ENCODE data around the gene NAALADL2. TPM values are rescaled to one million over a fixed set of nuclear protein-coding genes. Genes with fewer than 3 reads are reported as not detected.

Gene NAALADL2
- total and polyA plus RNA-seq, 2 donors (not counting 3 experiments of a cell fraction or from before 2014, with no cell fraction given): 1.1 to 4.0 TPM

GRCh38 chr3:175648899-175649298 lies 789.8 kb downstream of the NAALADL2 start:
- BruUV-seq (replicated peaks): no TSS peak
- Histone ChIP-seq H3K9me3 (replicated peaks; ENCODE audit: control insufficient read depth, insufficient read depth, low read length) (no peaks in the 10 kb centered on the region), H3K9me1 (replicated peaks; ENCODE audit: control insufficient read depth, extremely low read depth, insufficient read depth, low read length) (no peaks in the 10 kb centered on the region), H3K4me3 (replicated peaks in 1 of 3; ENCODE audit: insufficient read depth in 1 of 3, low read depth in 1 of 3, low read length in 3 of 3) (no peak overlapping the region), H2AFZ (ENCODE audit: low read depth, low read length) (no peak overlapping the region), H3K27me3 (ENCODE audit: control insufficient read depth in 2 of 2, insufficient read depth in 2 of 2, low read length in 2 of 2) (no peaks in the 10 kb centered on the region), H3K4me2 (ENCODE audit: insufficient read depth, low read length) (no peak overlapping the region), H3K9ac (replicated peaks; ENCODE audit: extremely low read depth, insufficient read depth, low read length) (no peak overlapping the region), H3K4me1 (ENCODE audit: control insufficient read depth, extremely low read depth, insufficient read depth, low read length) (no peaks in the 10 kb centered on the region), H3K36me3 (ENCODE audit: control insufficient read depth in 2 of 2, extremely low read depth in 1 of 2, insufficient read depth in 2 of 2, low read length in 2 of 2) (no peaks in the 10 kb centered on the region), H3K27ac (ENCODE audit: insufficient read depth, low read depth, low read length) (no peak overlapping the region), H3K79me2 (ENCODE audit: control insufficient read depth, insufficient read depth, low read length) (no peaks in the 10 kb centered on the region), H4K20me1 (replicated peaks; ENCODE audit: control insufficient read depth, extremely low read depth, insufficient read depth, low read length) (no peaks in the 10 kb centered on the region)
- DNase-seq (ENCODE audit: low read depth, low spot score) (no peak), FAIRE-seq (no peak)
- TF ChIP-seq GATA2 (IDR thresholded peaks at IDR 0.05; ENCODE audit: insufficient read depth, insufficient read length, low read depth, low read length) (no peak), FOS (IDR thresholded peaks at IDR 0.05; ENCODE audit: borderline replicate concordance, insufficient read depth, low read length) (no peak), POLR2A (IDR thresholded peaks at IDR 0.05; ENCODE audit: low read depth, low read length) (no peak), CTCF (IDR thresholded peaks at IDR 0.05; ENCODE audit: extremely low read depth in 1 of 2, insufficient read depth in 1 of 2, low read depth in 1 of 2, low read length in 2 of 2) (no peak), MYC (IDR thresholded peaks at IDR 0.05; ENCODE audit: low read depth, low read length) (no peak), POLR2AphosphoS5 (IDR thresholded peaks at IDR 0.05; ENCODE audit: insufficient read depth, low read depth, low read length) (no peak), JUN (IDR thresholded peaks at IDR 0.05; ENCODE audit: borderline replicate concordance, insufficient read depth, insufficient read length, low read depth) (no peak), MAX (IDR thresholded peaks at IDR 0.05; ENCODE audit: insufficient read depth, insufficient read length) (no peak), EZH2 (IDR thresholded peaks at IDR 0.05; ENCODE audit: borderline replicate concordance, low read depth, low read length, severe bottlenecking) (no peak)
- CTCF ChIA-PET: interaction anchor here (1.0 kb wide), 1 partner anchor 14 kb away, joined by 3 read pairs; no protein-coding TSS in a partner anchor
- intact Hi-C loops (cut with micrococcal nuclease): no loop called here
- POLR2A ChIA-PET: no interaction called here
- dilution Hi-C loops (cut with MboI; ENCODE audit: extremely low pct_ligation_motif_present, low sequenced_read_pairs): no loop called here

Data from endothelial cell of umbilical vein (primary cell).